ENCODE data around the gene FBLN2. TPM values are rescaled to one million over a fixed set of nuclear protein-coding genes. Genes with fewer than 3 reads are reported as not detected.
A peak's percentile ranks its signal among the peaks of the same experiment; 100 is the strongest.

The FBLN2 gene
- total and polyA plus RNA-seq, 5 donors from 2014 or later, result not detected

DNA sequence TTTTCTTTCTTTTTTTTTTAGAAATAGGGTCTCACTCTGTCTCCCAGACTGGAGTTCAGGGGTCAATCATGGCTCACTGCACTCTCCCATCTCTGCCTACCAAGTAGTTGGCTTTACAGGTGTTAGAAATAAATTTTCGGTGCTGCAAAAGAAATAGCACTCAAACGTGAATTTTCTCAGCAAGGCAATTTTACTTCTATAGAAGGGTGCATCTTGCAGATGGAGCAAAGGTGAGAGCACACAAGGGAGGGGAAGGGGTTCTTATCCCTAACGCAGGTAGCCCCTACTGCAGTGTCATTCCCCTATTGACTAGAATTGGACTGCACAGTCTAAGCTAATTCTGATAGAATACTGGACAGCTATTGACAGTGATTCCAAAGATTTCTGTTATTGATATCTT lies 6.8 kb upstream of the FBLN2 start:
- Histone ChIP-seq H3K27ac (ENCODE audit: insufficient read depth, low read length, poor library complexity, severe bottlenecking) (no peak overlapping the region), H3K4me3 (ENCODE audit: low read depth, low read length) (no peak overlapping the region), H3K27me3 (ENCODE audit: control insufficient read depth, insufficient read depth, low read length) (no peaks in the 10 kb centered on the region), H3K4me1 (ENCODE audit: control insufficient read depth, insufficient read depth, low read length, poor library complexity, severe bottlenecking) (peaks cover 3% of the 10 kb centered on the region), H3K36me3 (ENCODE audit: control insufficient read depth, insufficient read depth, low read length) (no peaks in the 10 kb centered on the region), H3K9me3 (ENCODE audit: control insufficient read depth in 2 of 2, low read length in 2 of 2) (no peaks in the 10 kb centered on the region)
- Mint-ChIP-seq H3K4me1 (peaks cover 0 to 10% (median under 1%) of the 10 kb centered on the region in 4 donors), H3K9me3 (peaks cover 0 to 8% (median 5%) of the 10 kb centered on the region in 7 donors), H3K27me3 (peaks cover 24% of the 10 kb centered on the region), H3K27ac (no peak overlapping the region), H3K4me3 (no peak overlapping the region), H3K36me3 (peaks cover 4% of the 10 kb centered on the region)
- ATAC-seq (ENCODE audit: low read depth in 2 of 2) (no peak), DNase-seq (no peak)

DNA sequence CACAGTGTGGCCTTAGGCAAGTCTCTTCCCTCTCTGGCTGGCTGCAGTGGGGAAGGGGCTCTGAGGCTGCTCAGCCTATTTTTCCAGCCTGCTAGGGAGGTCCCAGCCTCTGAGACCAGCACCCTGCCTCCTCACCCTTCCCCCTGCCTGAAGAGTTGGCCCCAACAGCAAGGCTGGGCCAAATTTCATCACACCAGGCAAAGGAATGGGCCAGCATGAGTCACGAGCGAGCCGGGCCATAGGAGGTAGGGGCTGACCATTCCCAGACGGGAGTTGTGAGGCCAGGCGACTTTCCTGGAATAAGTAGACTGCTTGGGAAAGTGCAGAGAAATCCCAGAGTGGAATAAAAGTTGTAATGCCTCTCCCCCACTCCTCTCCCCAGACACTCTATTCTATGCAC lies 5.7 kb upstream of the FBLN2 start:
- peaks cover 0 to 8% (median 5%) of the 10 kb centered on the region in 7 donors for H3K9me3 Mint-ChIP-seq
- Histone ChIP-seq H3K36me3 (ENCODE audit: control insufficient read depth, insufficient read depth, low read length) (no peaks in the 10 kb centered on the region), H3K4me3 (ENCODE audit: low read depth, low read length) (no peak overlapping the region), H3K27ac (ENCODE audit: insufficient read depth, low read length, poor library complexity, severe bottlenecking) (no peak overlapping the region), H3K4me1 (ENCODE audit: control insufficient read depth, insufficient read depth, low read length, poor library complexity, severe bottlenecking) (peaks cover 3% of the 10 kb centered on the region), H3K9me3 (ENCODE audit: control insufficient read depth in 2 of 2, low read length in 2 of 2) (no peaks in the 10 kb centered on the region), H3K27me3 (ENCODE audit: control insufficient read depth, insufficient read depth, low read length) (peaks cover under 1% of the 10 kb centered on the region)
- ATAC-seq (ENCODE audit: low read depth in 2 of 2) (no peak), DNase-seq (no peak)
- H3K4me1 Mint-ChIP-seq, result peaks cover 0 to 11% (median under 1%) of the 10 kb centered on the region in 4 donors
- peaks cover 4% of the 10 kb centered on the region for H3K36me3 Mint-ChIP-seq
- peaks cover 34% of the 10 kb centered on the region for H3K27me3 Mint-ChIP-seq
- no peak overlapping the region for H3K4me3 Mint-ChIP-seq
- no peak overlapping the region for H3K27ac Mint-ChIP-seq

DNA sequence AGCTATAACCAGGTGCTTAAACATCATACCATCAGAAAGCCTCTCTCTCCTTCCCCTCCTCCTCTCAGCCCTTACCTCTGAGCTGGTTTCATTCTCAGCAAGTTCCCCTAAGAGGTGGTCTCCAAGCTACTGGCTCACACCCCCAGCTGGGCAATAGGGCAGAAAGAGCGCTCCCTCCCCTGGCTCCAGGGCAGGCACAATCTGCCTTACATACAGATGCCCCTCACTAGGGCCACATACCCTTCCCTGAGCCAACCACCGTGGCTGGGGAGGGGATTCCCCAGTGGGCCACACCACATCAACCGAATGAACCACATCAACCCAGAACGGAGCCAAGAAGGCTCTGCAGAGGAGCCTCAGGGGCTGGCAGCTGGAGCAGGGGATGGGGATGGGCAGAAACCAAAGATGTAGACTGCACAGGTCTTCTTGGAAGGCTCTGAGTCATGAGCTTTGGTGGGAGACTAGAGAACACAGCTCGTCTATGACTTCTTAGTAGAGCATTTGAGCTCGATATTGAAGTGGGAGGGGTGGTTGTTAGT lies 4.6 kb upstream of the FBLN2 start:
- H3K27me3 Mint-ChIP-seq, result peaks cover 37% of the 10 kb centered on the region
- Histone ChIP-seq H3K4me3 (ENCODE audit: low read depth, low read length) (no peak overlapping the region), H3K36me3 (ENCODE audit: control insufficient read depth, insufficient read depth, low read length) (no peaks in the 10 kb centered on the region), H3K27me3 (ENCODE audit: control insufficient read depth, insufficient read depth, low read length) (peaks cover 2% of the 10 kb centered on the region), H3K9me3 (ENCODE audit: control insufficient read depth in 2 of 2, low read length in 2 of 2) (no peaks in the 10 kb centered on the region), H3K27ac (ENCODE audit: insufficient read depth, low read length, poor library complexity, severe bottlenecking) (no peak overlapping the region), H3K4me1 (ENCODE audit: control insufficient read depth, insufficient read depth, low read length, poor library complexity, severe bottlenecking) (peaks cover 3% of the 10 kb centered on the region)
- ATAC-seq (ENCODE audit: low read depth in 2 of 2) (peak; percentile 46 to 59), DNase-seq (peak in 1 of 3 donors; percentile 39)
- H3K4me3 Mint-ChIP-seq, result no peak overlapping the region
- peaks cover 4% of the 10 kb centered on the region for H3K36me3 Mint-ChIP-seq
- peaks cover 0 to 8% (median 4%) of the 10 kb centered on the region in 7 donors for H3K9me3 Mint-ChIP-seq
- no peak overlapping the region for H3K27ac Mint-ChIP-seq
- peaks cover 0 to 15% (median under 1%) of the 10 kb centered on the region in 4 donors for H3K4me1 Mint-ChIP-seq

DNA sequence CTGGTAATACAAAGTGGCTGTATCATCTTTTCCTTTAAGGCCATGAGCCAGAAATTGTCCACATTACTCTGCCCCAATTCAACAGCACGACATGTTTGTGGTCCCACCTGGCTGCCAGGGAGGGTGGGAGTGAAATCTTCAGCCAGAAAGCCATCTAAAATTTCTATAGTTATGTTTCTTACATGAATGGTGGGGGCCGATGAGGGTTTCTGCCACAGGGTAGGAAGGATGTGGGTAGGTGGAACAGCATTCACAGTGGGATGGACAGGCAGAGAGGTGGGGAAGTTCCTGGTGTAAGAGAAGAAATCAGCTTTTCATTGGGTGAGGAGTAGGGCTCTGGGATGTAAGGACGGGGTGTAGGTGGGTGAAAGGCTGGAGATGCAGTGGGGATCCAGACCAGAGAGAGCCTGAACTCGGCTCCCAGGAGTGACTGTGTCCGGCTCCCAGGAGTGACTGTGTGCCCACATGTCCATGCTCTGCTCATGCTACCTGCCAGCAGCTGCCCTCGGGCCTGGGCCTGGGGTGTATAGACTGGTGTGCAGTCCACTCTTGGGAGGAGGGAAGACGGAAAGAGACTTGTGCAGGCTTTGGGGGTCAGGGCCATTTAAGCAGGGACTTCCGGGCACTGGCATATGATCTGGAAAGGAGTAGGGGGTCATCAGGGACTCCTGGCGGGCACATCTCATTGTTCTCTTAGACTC lies 3.8 kb upstream of the FBLN2 start:
- H3K27ac Mint-ChIP-seq, result no peak overlapping the region
- no peak overlapping the region for H3K4me3 Mint-ChIP-seq

DNA sequence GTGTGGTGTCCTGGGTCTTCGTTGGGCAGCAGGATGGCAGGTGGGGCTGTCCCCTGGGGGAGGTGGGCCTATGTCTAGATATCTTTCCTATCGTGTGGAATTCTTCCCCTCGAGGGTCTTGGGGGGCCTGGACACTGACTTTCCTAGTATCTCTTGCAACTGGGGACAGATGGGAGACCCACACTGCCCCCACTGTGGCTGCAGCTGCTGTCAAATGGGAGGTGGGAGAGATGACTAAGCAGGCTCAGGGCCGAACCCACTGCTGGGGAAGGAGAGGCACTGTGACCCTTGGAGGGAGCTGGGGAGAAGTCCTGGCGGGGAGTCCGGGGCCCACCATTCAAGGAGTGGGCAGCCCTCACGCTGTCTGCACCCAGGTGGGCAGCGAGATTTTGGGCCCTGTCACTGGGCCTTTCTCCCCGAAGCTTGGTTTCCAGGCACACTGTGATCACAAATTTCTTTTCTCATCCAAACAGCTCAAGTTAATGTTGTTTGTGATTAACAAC lies 2.9 kb upstream of the FBLN2 start:
- no peak for ATAC-seq (ENCODE audit: low read depth in 2 of 2)
- Histone ChIP-seq H3K27ac (ENCODE audit: insufficient read depth, low read length, poor library complexity, severe bottlenecking) (no peak overlapping the region), H3K9me3 (ENCODE audit: control insufficient read depth in 2 of 2, low read length in 2 of 2) (no peaks in the 10 kb centered on the region), H3K27me3 (ENCODE audit: control insufficient read depth, insufficient read depth, low read length) (peaks cover 2% of the 10 kb centered on the region), H3K4me1 (ENCODE audit: control insufficient read depth, insufficient read depth, low read length, poor library complexity, severe bottlenecking) (peaks cover 3% of the 10 kb centered on the region), H3K4me3 (ENCODE audit: low read depth, low read length) (no peak overlapping the region), H3K36me3 (ENCODE audit: control insufficient read depth, insufficient read depth, low read length) (no peaks in the 10 kb centered on the region)
- H3K27me3 Mint-ChIP-seq, result peaks cover 50% of the 10 kb centered on the region
- peaks cover 0 to 6% (median 2%) of the 10 kb centered on the region in 7 donors for H3K9me3 Mint-ChIP-seq
- no peak for DNase-seq
- no peak overlapping the region for H3K4me3 Mint-ChIP-seq
- peaks cover 4% of the 10 kb centered on the region for H3K36me3 Mint-ChIP-seq
- H3K4me1 Mint-ChIP-seq, result peaks cover 0 to 21% (median under 1%) of the 10 kb centered on the region in 4 donors
- no peak overlapping the region for H3K27ac Mint-ChIP-seq

More for the DNA sequence above, 3.8 kb upstream of the FBLN2 start:
- no peak overlapping the region for H3K4me3 ChIP-seq (ENCODE audit: low read depth, low read length)
- no peak overlapping the region for H3K27ac ChIP-seq (ENCODE audit: insufficient read depth, low read length, poor library complexity, severe bottlenecking)
- peaks cover 44% of the 10 kb centered on the region for H3K27me3 Mint-ChIP-seq
- peaks cover 3% of the 10 kb centered on the region for H3K4me1 ChIP-seq (ENCODE audit: control insufficient read depth, insufficient read depth, low read length, poor library complexity, severe bottlenecking)
- peaks cover 4% of the 10 kb centered on the region for H3K36me3 Mint-ChIP-seq
- H3K27me3 ChIP-seq (ENCODE audit: control insufficient read depth, insufficient read depth, low read length), result peaks cover 2% of the 10 kb centered on the region
- no peak for DNase-seq
- H3K9me3 ChIP-seq (ENCODE audit: control insufficient read depth in 2 of 2, low read length in 2 of 2), result no peaks in the 10 kb centered on the region
- H3K4me1 Mint-ChIP-seq, result peaks cover 0 to 21% (median under 1%) of the 10 kb centered on the region in 4 donors
- H3K9me3 Mint-ChIP-seq, result peaks cover 0 to 8% (median 4%) of the 10 kb centered on the region in 7 donors
- H3K36me3 ChIP-seq (ENCODE audit: control insufficient read depth, insufficient read depth, low read length), result no peaks in the 10 kb centered on the region
- no peak for ATAC-seq (ENCODE audit: low read depth in 2 of 2)

DNA sequence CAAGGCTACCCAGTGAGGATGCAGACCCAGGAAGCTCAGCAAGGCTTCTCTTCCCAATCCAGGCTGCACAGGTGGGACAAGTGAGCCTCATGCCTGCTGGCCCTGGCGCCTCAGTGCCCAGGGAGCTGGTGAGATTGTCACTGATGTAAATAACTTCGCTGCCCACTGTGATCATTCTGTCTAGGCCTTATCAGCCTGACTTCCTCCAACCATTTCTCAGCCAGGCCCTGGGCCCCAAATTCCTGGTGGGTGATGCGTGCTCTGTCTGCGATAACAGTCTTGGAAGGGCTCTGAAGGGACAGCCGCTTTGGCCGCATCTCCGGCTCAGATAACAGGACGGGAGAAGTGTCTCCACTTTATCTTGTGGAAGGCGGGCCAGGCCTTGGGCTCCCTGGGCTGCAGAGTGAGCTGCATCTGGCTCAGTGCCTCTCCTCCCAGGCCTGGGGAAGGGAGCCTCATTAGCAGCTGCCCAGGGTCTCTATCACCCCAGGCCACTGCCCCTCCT lies 2.2 kb upstream of the FBLN2 start:
- Histone ChIP-seq H3K36me3 (ENCODE audit: control insufficient read depth, insufficient read depth, low read length) (no peaks in the 10 kb centered on the region), H3K4me1 (ENCODE audit: control insufficient read depth, insufficient read depth, low read length, poor library complexity, severe bottlenecking) (peaks cover 3% of the 10 kb centered on the region), H3K27me3 (ENCODE audit: control insufficient read depth, insufficient read depth, low read length) (peaks cover 2% of the 10 kb centered on the region), H3K9me3 (ENCODE audit: control insufficient read depth in 2 of 2, low read length in 2 of 2) (no peaks in the 10 kb centered on the region), H3K4me3 (ENCODE audit: low read depth, low read length) (no peak overlapping the region), H3K27ac (ENCODE audit: insufficient read depth, low read length, poor library complexity, severe bottlenecking) (no peak overlapping the region)
- DNase-seq (no peak), ATAC-seq (ENCODE audit: low read depth in 2 of 2) (no peak)
- Mint-ChIP-seq H3K27ac (no peak overlapping the region), H3K27me3 (peaks cover 50% of the 10 kb centered on the region), H3K9me3 (peaks cover 0 to 6% (median 0%) of the 10 kb centered on the region in 7 donors), H3K36me3 (peaks cover 4% of the 10 kb centered on the region), H3K4me3 (no peak overlapping the region), H3K4me1 (peaks cover 0 to 21% (median under 1%) of the 10 kb centered on the region in 4 donors)

DNA sequence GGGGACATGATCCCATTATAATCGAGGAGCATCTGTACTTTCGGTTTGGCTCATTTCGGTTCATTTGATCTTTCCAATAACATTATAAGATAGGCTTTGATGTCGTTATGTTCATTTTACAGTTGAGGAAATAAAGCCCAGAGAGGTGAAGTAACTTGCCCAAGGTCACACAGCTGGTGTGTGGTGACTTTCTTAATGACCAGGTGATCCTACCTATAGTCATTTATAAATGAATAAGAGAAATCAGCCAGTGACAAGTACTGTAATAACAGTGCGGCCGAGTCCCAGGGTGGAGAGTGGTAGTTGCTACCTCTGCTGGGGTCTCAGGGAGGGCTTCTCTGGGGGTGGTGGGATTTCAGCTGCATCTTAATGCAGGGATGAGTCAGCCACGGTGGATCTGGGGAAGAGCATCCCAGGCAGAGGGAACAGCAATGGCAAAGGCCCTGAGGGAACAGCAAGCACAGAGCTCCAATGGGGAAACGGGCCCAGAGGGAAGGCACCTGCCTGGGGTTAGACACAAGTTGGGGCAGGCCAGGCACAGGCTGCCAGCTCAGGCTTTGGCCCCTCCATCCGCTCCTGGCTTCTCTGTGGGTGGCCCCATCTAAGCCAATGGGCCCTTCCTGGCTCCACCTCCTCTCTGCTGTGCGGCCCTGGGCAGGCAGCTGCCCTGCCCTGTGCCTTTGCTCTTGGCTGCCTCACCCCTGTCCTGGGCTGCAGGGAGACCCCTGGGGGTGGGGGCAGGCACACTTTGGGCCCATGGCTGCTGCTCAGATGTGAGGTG lies 1.1 kb upstream of the FBLN2 start:
- H3K27ac Mint-ChIP-seq, result no peak overlapping the region
- H3K9me3 Mint-ChIP-seq, result peaks cover 0 to 3% (median 0%) of the 10 kb centered on the region in 7 donors
- Histone ChIP-seq H3K4me1 (ENCODE audit: control insufficient read depth, insufficient read depth, low read length, poor library complexity, severe bottlenecking) (peaks cover 3% of the 10 kb centered on the region), H3K27me3 (ENCODE audit: control insufficient read depth, insufficient read depth, low read length) (peaks cover 2% of the 10 kb centered on the region), H3K9me3 (ENCODE audit: control insufficient read depth in 2 of 2, low read length in 2 of 2) (no peaks in the 10 kb centered on the region), H3K36me3 (ENCODE audit: control insufficient read depth, insufficient read depth, low read length) (no peaks in the 10 kb centered on the region), H3K27ac (ENCODE audit: insufficient read depth, low read length, poor library complexity, severe bottlenecking) (no peak overlapping the region), H3K4me3 (ENCODE audit: low read depth, low read length) (no peak overlapping the region)
- DNase-seq (no peak), ATAC-seq (ENCODE audit: low read depth in 2 of 2) (no peak)
- peaks cover 4% of the 10 kb centered on the region for H3K36me3 Mint-ChIP-seq
- H3K4me3 Mint-ChIP-seq, result peak overlapping the region in 2 of 4 donors; percentile 22 to 56
- H3K27me3 Mint-ChIP-seq, result peaks cover 42% of the 10 kb centered on the region
- peaks cover 0 to 21% (median 3%) of the 10 kb centered on the region in 4 donors for H3K4me1 Mint-ChIP-seq

Measured in CD4-positive, CD25-positive, alpha-beta regulatory T cell (primary cell).